GM23338 (cell line): ENCODE data around the gene GCNT2. TPM values are rescaled to one million over a fixed set of nuclear protein-coding genes. Genes with fewer than 3 reads are reported as not detected.

Source experiments
- ATAC-seq: fragments of 200-7000 bp; cut with Tn5 transposase; 3 replicates; pipeline ENCODE4 v1.9.1; 2020
- DNase-seq: peaks from one replicate; pipeline ENCODE4 v3.0.0-alpha.2; 2015; ENCODE audit warnings: low spot score
- H2AFZ ChIP-seq: fragments of 200-600 bp; sonication (generic); 2 replicates; pipeline ENCODE4 v1.8.0; 2016; ENCODE audit warnings: antibody characterized with exemption, mild to moderate bottlenecking, moderate library complexity
- H3F3A ChIP-seq: fragments of 200-600 bp; sonication (generic); replicated peaks from 2 replicates; pipeline ENCODE4 v1.8.0; 2017; ENCODE audit warnings: antibody characterized with exemption, mixed run types, low read depth
- H3K27ac ChIP-seq: fragments of 200-600 bp; sonication (generic); 2 replicates; pipeline ENCODE4 v1.6.1; 2016; ENCODE audit warnings: low read depth
- H3K27me3 ChIP-seq: fragments of 200-600 bp; sonication (generic); 2 replicates; pipeline ENCODE4 v1.8.0; 2016; ENCODE audit warnings: mild to moderate bottlenecking, mixed run types, moderate library complexity; ENCODE audit not compliant: insufficient read depth
- H3K36me3 ChIP-seq: fragments of 200-600 bp; sonication (generic); 2 replicates; pipeline ENCODE4 v1.8.0; 2016; ENCODE audit warnings: mild to moderate bottlenecking; ENCODE audit not compliant: insufficient read depth
- H3K4me1 ChIP-seq: fragments of 200-600 bp; sonication (generic); 2 replicates; pipeline ENCODE4 v1.8.0; 2016; ENCODE audit warnings: mild to moderate bottlenecking, moderate library complexity; ENCODE audit not compliant: insufficient read depth
- H3K4me2 ChIP-seq: fragments of 200-600 bp; sonication (generic); 2 replicates; pipeline ENCODE4 v1.7.1; 2017; ENCODE audit warnings: mixed run types
- H3K4me3 ChIP-seq: fragments of 200-600 bp; sonication (generic); 2 replicates; pipeline ENCODE4 v1.6.1; 2016; ENCODE audit warnings: mixed run types
- H3K79me2 ChIP-seq: fragments of 200-600 bp; sonication (generic); replicated peaks from 2 replicates; pipeline ENCODE4 v1.8.0; 2017; ENCODE audit warnings: mild to moderate bottlenecking; ENCODE audit not compliant: insufficient read depth
- H3K9me2 ChIP-seq: fragments of 200-600 bp; sonication (generic); 2 replicates; pipeline ENCODE4 v1.8.0; 2017; ENCODE audit not compliant: insufficient read depth
- H4K20me1 ChIP-seq: fragments of 200-600 bp; sonication (generic); replicated peaks from 2 replicates; pipeline ENCODE4 v1.8.0; 2017; ENCODE audit warnings: mild to moderate bottlenecking; ENCODE audit not compliant: insufficient read depth
- H3K27ac Mint-ChIP-seq: 2 replicates; pipeline ENCODE4 v1.8.0; 2020; ENCODE audit warnings: inconsistent platforms, mild to moderate bottlenecking, moderate library complexity, mixed read lengths
- H3K27me3 Mint-ChIP-seq: 3 replicates; pipeline ENCODE4 v1.8.0; 2022; ENCODE audit warnings: low read depth, mild to moderate bottlenecking, moderate library complexity, mixed read lengths, inconsistent platforms; ENCODE audit not compliant: insufficient read depth, poor library complexity
- H3K36me3 Mint-ChIP-seq: 3 replicates; pipeline ENCODE4 v1.8.0; 2021; ENCODE audit warnings: low read depth, mild to moderate bottlenecking, inconsistent platforms, moderate library complexity, mixed read lengths
- H3K4me1 Mint-ChIP-seq: 3 replicates; pipeline ENCODE4 v1.8.0; 2020; ENCODE audit warnings: mild to moderate bottlenecking, inconsistent platforms, mixed read lengths
- H3K4me3 Mint-ChIP-seq: 3 replicates; pipeline ENCODE4 v1.8.0; 2021; ENCODE audit warnings: moderate library complexity, mild to moderate bottlenecking, inconsistent platforms, mixed read lengths
- H3K9me3 Mint-ChIP-seq: 3 replicates; pipeline ENCODE4 v1.8.0; 2020; ENCODE audit warnings: moderate library complexity, mild to moderate bottlenecking, inconsistent platforms, mixed read lengths
- CREB1 ChIP-seq: fragments of 250-450 bp; sonication (Bioruptor Pico); IDR thresholded peaks from 2 replicates; pipeline ENCODE4 v1.5.0; 2020; ENCODE audit warnings: low read depth, mild to moderate bottlenecking, moderate library complexity
- ETS1 ChIP-seq: IDR thresholded peaks from 2 replicates; pipeline ENCODE4 v1.6.1; 2016; ENCODE audit warnings: antibody characterized with exemption
- EZH2 ChIP-seq: fragments of 200-600 bp; sonication (generic); IDR thresholded peaks from one replicate; pipeline ENCODE4 v1.8.0; 2017; ENCODE audit warnings: antibody characterized with exemption, mild to moderate bottlenecking, low read depth; ENCODE audit not compliant: unreplicated experiment
- EZH2phosphoT487 ChIP-seq: fragments of 200-600 bp; sonication (generic); IDR thresholded peaks from one replicate; pipeline ENCODE4 v1.8.1; 2018; ENCODE audit warnings: antibody characterized with exemption; ENCODE audit not compliant: unreplicated experiment
- JUNB ChIP-seq: IDR thresholded peaks from one replicate; pipeline ENCODE4 v1.6.1; 2016; ENCODE audit warnings: antibody characterized with exemption; ENCODE audit not compliant: unreplicated experiment
- NANOG ChIP-seq: IDR thresholded peaks from 2 replicates; pipeline ENCODE4 v1.6.1; 2016; ENCODE audit warnings: antibody characterized with exemption, borderline replicate concordance
- POLR2AphosphoS5 ChIP-seq: IDR thresholded peaks from 2 replicates; pipeline ENCODE4 v1.6.1; 2016; ENCODE audit warnings: antibody characterized with exemption, low read depth
- REST ChIP-seq: IDR thresholded peaks from one replicate; pipeline ENCODE4 v1.6.1; 2018; ENCODE audit warnings: antibody characterized with exemption; ENCODE audit not compliant: unreplicated experiment
- STAT1 ChIP-seq: IDR thresholded peaks from one replicate; pipeline ENCODE4 v1.6.1; 2016; ENCODE audit warnings: antibody characterized with exemption; ENCODE audit not compliant: unreplicated experiment
- ZNF114 ChIP-seq: fragments of 250-450 bp; sonication (Bioruptor Pico); IDR thresholded peaks from 2 replicates; pipeline ENCODE4 v1.5.0; 2020; ENCODE audit warnings: mild to moderate bottlenecking, moderate library complexity
- ZNF331 ChIP-seq: fragments of 250-450 bp; sonication (Bioruptor Pico); IDR thresholded peaks from 2 replicates; pipeline ENCODE4 v1.5.0; 2020; ENCODE audit warnings: low read depth, mild to moderate bottlenecking, moderate library complexity
- ZNF462 ChIP-seq: fragments of 250-450 bp; sonication (Bioruptor Pico); IDR thresholded peaks from 2 replicates; pipeline ENCODE4 v1.5.0; 2020; ENCODE audit warnings: mild to moderate bottlenecking, moderate library complexity
- polyA plus RNA-seq: library from polyadenylated mRNA; unstranded; fragments of >200 nt; fragmentation: Nextera tagmentation; extraction: Ambion mirVana; gene quantifications from 2 replicates; pipeline ENCODE4 v1.2.1, GENCODE V29; 2016
- total RNA-seq: library from RNA; depleted of rRNA; stranded (reverse); fragments of >200 nt; shearing (Covaris generic); gene quantifications from 2 replicates; pipeline ENCODE4 v1.2.3, GENCODE V29; 2014

The GCNT2 gene
- total and polyA plus RNA-seq, 2 experiments from 2014 or later, result 28.3 to 137 TPM

- no peak for ATAC-seq
- H3K4me1 ChIP-seq, result peaks cover 65% of the 10 kb centered on the region
- peaks cover 36% of the 10 kb centered on the region for H3F3A ChIP-seq
- no peak overlapping the region for H2AFZ ChIP-seq
- Mint-ChIP-seq H3K9me3 (no peaks in the 10 kb centered on the region), H3K4me3 (no peak overlapping the region; the same call in 2 of the 3 replicates), H3K36me3 (peaks cover 72% of the 10 kb centered on the region), H3K4me1 (peaks cover 74% of the 10 kb centered on the region), H3K27ac (no peak overlapping the region), H3K27me3 (peaks cover 6% of the 10 kb centered on the region)
- peak overlapping the region; percentile 75; the same call in 1 of the 2 replicates for H3K27ac ChIP-seq
- no peak for TF ChIP-seq NANOG
- TF ChIP-seq REST, result no peak
- no peak for TF ChIP-seq EZH2
- TF ChIP-seq ZNF114, result no peak
- TF ChIP-seq ZNF331 (CRISPR knock-in tag), result no peak
- no peak for TF ChIP-seq POLR2AphosphoS5
- no peak for TF ChIP-seq JUNB
- no peak for TF ChIP-seq STAT1
- TF ChIP-seq EZH2phosphoT487, result no peak
- no peak for TF ChIP-seq ETS1
- TF ChIP-seq CREB1 (CRISPR knock-in tag), result no peak
- TF ChIP-seq ZNF462 (CRISPR knock-in tag), result no peak
- H4K20me1 ChIP-seq, result peaks cover 60% of the 10 kb centered on the region
- no peak overlapping the region for H3K4me2 ChIP-seq
- H3K4me3 ChIP-seq, result no peak overlapping the region
- no peaks in the 10 kb centered on the region for H3K27me3 ChIP-seq
- no peaks in the 10 kb centered on the region for H3K9me2 ChIP-seq
- H3K79me2 ChIP-seq, result peaks cover 100% of the 10 kb centered on the region
- peaks cover 29% of the 10 kb centered on the region for H3K36me3 ChIP-seq
- DNase-seq, result no peak
Observed at GRCh38 chr6:10569392-10570127, 48.4 kb downstream of the GCNT2 start.
